Measurements from ENCODE around the gene MPRIP.

MPRIP gene

DNA sequence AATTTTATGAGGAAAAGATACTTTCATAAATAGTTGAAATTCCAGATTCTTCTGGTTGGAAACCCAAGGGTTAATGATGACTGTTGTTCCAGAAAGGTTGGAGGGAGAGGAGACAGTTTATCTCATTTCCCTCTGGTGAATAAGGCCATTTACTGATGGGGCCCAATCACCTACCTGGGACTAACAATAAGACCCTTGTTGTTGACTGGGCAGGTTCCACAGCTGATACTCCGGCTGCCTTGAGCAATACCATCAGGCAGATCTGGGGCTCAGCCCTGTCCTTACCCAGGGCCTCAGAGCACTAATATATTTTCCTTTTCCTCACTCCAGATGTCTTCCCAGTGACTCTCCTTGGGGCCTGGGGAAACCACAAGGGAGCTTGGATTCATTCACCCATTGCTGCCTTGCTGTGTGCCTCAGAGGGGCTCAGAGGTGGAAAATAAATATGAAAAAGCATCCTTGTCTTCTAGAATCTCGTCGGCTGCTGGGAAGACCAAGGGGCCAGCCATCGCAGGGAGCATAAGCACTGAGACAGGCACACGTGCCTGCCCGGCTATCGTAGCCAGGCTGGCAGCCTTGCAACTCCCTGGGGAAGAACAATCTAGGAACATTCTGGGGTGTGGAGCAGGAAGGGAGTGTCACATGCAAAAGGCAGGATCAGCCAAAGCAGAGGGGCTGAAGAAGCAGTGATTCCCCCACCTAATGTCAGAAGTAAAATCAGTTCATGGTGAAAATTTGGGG, 54.4 kb downstream of the MPRIP start:
- peak; percentile 34 for DNase-seq
- Histone ChIP-seq H4K5ac (ENCODE audit: low read length) (no peak overlapping the region), H3K4me1 (ENCODE audit: control insufficient read depth, low read depth, low read length) (peaks cover 3% of the 10 kb centered on the region), H3K4me2 (ENCODE audit: low read length) (no peak overlapping the region), H2BK120ac (ENCODE audit: low read depth, low read length) (no peak overlapping the region), H2AK5ac (ENCODE audit: low read length) (no peak overlapping the region), H3K18ac (ENCODE audit: low read length) (no peak overlapping the region), H3K79me2 (ENCODE audit: control insufficient read depth, insufficient read depth, low read length) (peaks cover 9% of the 10 kb centered on the region), H4K8ac (ENCODE audit: low read depth, low read length) (no peak overlapping the region), H3K27ac (ENCODE audit: low read depth, low read length) (no peak overlapping the region), H3K27me3 (ENCODE audit: insufficient read depth, low read length, poor library complexity) (no peaks in the 10 kb centered on the region), H3K4ac (ENCODE audit: low read depth, low read length) (no peak overlapping the region), H3K79me1 (ENCODE audit: low read length) (peaks cover 28% of the 10 kb centered on the region), H3K36me3 (ENCODE audit: control insufficient read depth, insufficient read depth, low read length) (no peaks in the 10 kb centered on the region), H3K56ac (ENCODE audit: low read length) (peak overlapping the region; percentile 28), H3K23ac (ENCODE audit: low read length) (no peak overlapping the region), H3K4me3 (ENCODE audit: low read length) (no peak overlapping the region), H3K9ac (ENCODE audit: low read length) (no peak overlapping the region), H2BK5ac (ENCODE audit: low read length) (no peak overlapping the region), H2BK15ac (replicated peaks; ENCODE audit: low read depth) (no peak overlapping the region)
- WGBS (ENCODE audit: extremely low coverage, insufficient coverage, low lambda C conversion rate): no CpG with 5 or more reads among the region's 7 CpGs

GRCh38 chr17:17097763-17098345, 55.6 kb downstream of the MPRIP start:
- no peak overlapping the region for H3K4ac ChIP-seq (ENCODE audit: low read depth, low read length)
- no CpG with 5 or more reads among the region's 7 CpGs for WGBS (ENCODE audit: extremely low coverage, insufficient coverage, low lambda C conversion rate)
- H3K79me1 ChIP-seq (ENCODE audit: low read length): peaks cover 26% of the 10 kb centered on the region
- no peak overlapping the region for H4K5ac ChIP-seq (ENCODE audit: low read length)
- H3K4me3 ChIP-seq (ENCODE audit: low read length): no peak overlapping the region
- H3K27me3 ChIP-seq (ENCODE audit: insufficient read depth, low read length, poor library complexity): no peaks in the 10 kb centered on the region
- no peak overlapping the region for H3K18ac ChIP-seq (ENCODE audit: low read length)
- H3K4me2 ChIP-seq (ENCODE audit: low read length): no peak overlapping the region
- peaks cover 6% of the 10 kb centered on the region for H3K79me2 ChIP-seq (ENCODE audit: control insufficient read depth, insufficient read depth, low read length)
- no peaks in the 10 kb centered on the region for H3K36me3 ChIP-seq (ENCODE audit: control insufficient read depth, insufficient read depth, low read length)
- H2BK120ac ChIP-seq (ENCODE audit: low read depth, low read length): no peak overlapping the region
- no peaks in the 10 kb centered on the region for H3K4me1 ChIP-seq (ENCODE audit: control insufficient read depth, low read depth, low read length)
- no peak for DNase-seq
- H3K56ac ChIP-seq (ENCODE audit: low read length): no peak overlapping the region
- H3K9ac ChIP-seq (ENCODE audit: low read length): no peak overlapping the region
- H3K23ac ChIP-seq (ENCODE audit: low read length): no peak overlapping the region
- no peak overlapping the region for H2BK15ac ChIP-seq (replicated peaks; ENCODE audit: low read depth)
- H2AK5ac ChIP-seq (ENCODE audit: low read length): no peak overlapping the region
- no peak overlapping the region for H3K27ac ChIP-seq (ENCODE audit: low read depth, low read length)
- no peak overlapping the region for H2BK5ac ChIP-seq (ENCODE audit: low read length)
- H4K8ac ChIP-seq (ENCODE audit: low read depth, low read length): no peak overlapping the region

GRCh38 chr17:17098551-17099179, 56.4 kb downstream of the MPRIP start:
- WGBS (ENCODE audit: extremely low coverage, insufficient coverage, low lambda C conversion rate): no CpG with 5 or more reads among the region's 9 CpGs
- H3K4ac ChIP-seq (ENCODE audit: low read depth, low read length): no peak overlapping the region
- H2BK120ac ChIP-seq (ENCODE audit: low read depth, low read length): no peak overlapping the region
- H3K23ac ChIP-seq (ENCODE audit: low read length): no peak overlapping the region
- H2AK5ac ChIP-seq (ENCODE audit: low read length): no peak overlapping the region
- H3K9ac ChIP-seq (ENCODE audit: low read length): no peak overlapping the region
- H3K79me2 ChIP-seq (ENCODE audit: control insufficient read depth, insufficient read depth, low read length): peaks cover 8% of the 10 kb centered on the region
- no peak overlapping the region for H3K27ac ChIP-seq (ENCODE audit: low read depth, low read length)
- H3K4me1 ChIP-seq (ENCODE audit: control insufficient read depth, low read depth, low read length): no peaks in the 10 kb centered on the region
- H3K4me2 ChIP-seq (ENCODE audit: low read length): no peak overlapping the region
- H3K79me1 ChIP-seq (ENCODE audit: low read length): peaks cover 28% of the 10 kb centered on the region
- H2BK5ac ChIP-seq (ENCODE audit: low read length): no peak overlapping the region
- no peak overlapping the region for H3K4me3 ChIP-seq (ENCODE audit: low read length)
- H3K27me3 ChIP-seq (ENCODE audit: insufficient read depth, low read length, poor library complexity): no peaks in the 10 kb centered on the region
- H4K8ac ChIP-seq (ENCODE audit: low read depth, low read length): no peak overlapping the region
- no peaks in the 10 kb centered on the region for H3K36me3 ChIP-seq (ENCODE audit: control insufficient read depth, insufficient read depth, low read length)
- no peak for DNase-seq
- no peak overlapping the region for H3K56ac ChIP-seq (ENCODE audit: low read length)
- no peak overlapping the region for H2BK15ac ChIP-seq (replicated peaks; ENCODE audit: low read depth)
- no peak overlapping the region for H4K5ac ChIP-seq (ENCODE audit: low read length)
- H3K18ac ChIP-seq (ENCODE audit: low read length): no peak overlapping the region

- Histone ChIP-seq H2BK5ac (ENCODE audit: low read length) (no peak overlapping the region), H3K79me1 (ENCODE audit: low read length) (peaks cover 25% of the 10 kb centered on the region), H3K4me2 (ENCODE audit: low read length) (no peak overlapping the region), H3K9ac (ENCODE audit: low read length) (no peak overlapping the region), H3K4ac (ENCODE audit: low read depth, low read length) (no peak overlapping the region), H4K5ac (ENCODE audit: low read length) (no peak overlapping the region), H3K27ac (ENCODE audit: low read depth, low read length) (no peak overlapping the region), H4K8ac (ENCODE audit: low read depth, low read length) (no peak overlapping the region), H3K79me2 (ENCODE audit: control insufficient read depth, insufficient read depth, low read length) (peaks cover 6% of the 10 kb centered on the region), H3K4me1 (ENCODE audit: control insufficient read depth, low read depth, low read length) (no peaks in the 10 kb centered on the region), H3K18ac (ENCODE audit: low read length) (no peak overlapping the region), H2AK5ac (ENCODE audit: low read length) (no peak overlapping the region), H2BK15ac (replicated peaks; ENCODE audit: low read depth) (no peak overlapping the region), H3K56ac (ENCODE audit: low read length) (no peak overlapping the region), H3K4me3 (ENCODE audit: low read length) (no peak overlapping the region), H3K23ac (ENCODE audit: low read length) (no peak overlapping the region), H3K27me3 (ENCODE audit: insufficient read depth, low read length, poor library complexity) (no peaks in the 10 kb centered on the region), H2BK120ac (ENCODE audit: low read depth, low read length) (no peak overlapping the region), H3K36me3 (ENCODE audit: control insufficient read depth, insufficient read depth, low read length) (no peaks in the 10 kb centered on the region)
- no peak for DNase-seq
- no CpG with 5 or more reads among the region's 6 CpGs for WGBS (ENCODE audit: extremely low coverage, insufficient coverage, low lambda C conversion rate)
These were observed 59.9 kb downstream of the MPRIP start for GRCh38 chr17:17102176-17102575.

- no peak overlapping the region for H3K4me3 ChIP-seq (ENCODE audit: low read length)
- H3K18ac ChIP-seq (ENCODE audit: low read length): no peak overlapping the region
- H3K23ac ChIP-seq (ENCODE audit: low read length): no peak overlapping the region
- H4K5ac ChIP-seq (ENCODE audit: low read length): no peak overlapping the region
- no peak overlapping the region for H2BK15ac ChIP-seq (replicated peaks; ENCODE audit: low read depth)
- no peak overlapping the region for H3K56ac ChIP-seq (ENCODE audit: low read length)
- no peak overlapping the region for H2BK120ac ChIP-seq (ENCODE audit: low read depth, low read length)
- no peaks in the 10 kb centered on the region for H3K27me3 ChIP-seq (ENCODE audit: insufficient read depth, low read length, poor library complexity)
- H3K27ac ChIP-seq (ENCODE audit: low read depth, low read length): no peak overlapping the region
- H3K4ac ChIP-seq (ENCODE audit: low read depth, low read length): no peak overlapping the region
- no peak overlapping the region for H3K4me2 ChIP-seq (ENCODE audit: low read length)
- peaks cover 6% of the 10 kb centered on the region for H3K79me2 ChIP-seq (ENCODE audit: control insufficient read depth, insufficient read depth, low read length)
- H2BK5ac ChIP-seq (ENCODE audit: low read length): no peak overlapping the region
- H3K9ac ChIP-seq (ENCODE audit: low read length): no peak overlapping the region
- no peaks in the 10 kb centered on the region for H3K4me1 ChIP-seq (ENCODE audit: control insufficient read depth, low read depth, low read length)
- H3K79me1 ChIP-seq (ENCODE audit: low read length): peaks cover 33% of the 10 kb centered on the region
- H4K8ac ChIP-seq (ENCODE audit: low read depth, low read length): no peak overlapping the region
- no peaks in the 10 kb centered on the region for H3K36me3 ChIP-seq (ENCODE audit: control insufficient read depth, insufficient read depth, low read length)
- no CpG with 5 or more reads among the region's 6 CpGs for WGBS (ENCODE audit: extremely low coverage, insufficient coverage, low lambda C conversion rate)
- no peak for DNase-seq
- no peak overlapping the region for H2AK5ac ChIP-seq (ENCODE audit: low read length)
These were observed 60.9 kb downstream of the MPRIP start for GRCh38 chr17:17103160-17103559.
